ENCODE results near the gene CDC25B. TPM values are rescaled to one million over a fixed set of nuclear protein-coding genes. Genes with fewer than 3 reads are reported as not detected.
A peak's percentile ranks its signal among the peaks of the same experiment; 100 is the strongest.

The CDC25B gene
- total and polyA plus RNA-seq, 10 of the 15 experiments (the other 5 are each of a cell fraction or from before 2014, with no cell fraction given), result 4.6 to 58.8 (median 24.6) TPM

DNA sequence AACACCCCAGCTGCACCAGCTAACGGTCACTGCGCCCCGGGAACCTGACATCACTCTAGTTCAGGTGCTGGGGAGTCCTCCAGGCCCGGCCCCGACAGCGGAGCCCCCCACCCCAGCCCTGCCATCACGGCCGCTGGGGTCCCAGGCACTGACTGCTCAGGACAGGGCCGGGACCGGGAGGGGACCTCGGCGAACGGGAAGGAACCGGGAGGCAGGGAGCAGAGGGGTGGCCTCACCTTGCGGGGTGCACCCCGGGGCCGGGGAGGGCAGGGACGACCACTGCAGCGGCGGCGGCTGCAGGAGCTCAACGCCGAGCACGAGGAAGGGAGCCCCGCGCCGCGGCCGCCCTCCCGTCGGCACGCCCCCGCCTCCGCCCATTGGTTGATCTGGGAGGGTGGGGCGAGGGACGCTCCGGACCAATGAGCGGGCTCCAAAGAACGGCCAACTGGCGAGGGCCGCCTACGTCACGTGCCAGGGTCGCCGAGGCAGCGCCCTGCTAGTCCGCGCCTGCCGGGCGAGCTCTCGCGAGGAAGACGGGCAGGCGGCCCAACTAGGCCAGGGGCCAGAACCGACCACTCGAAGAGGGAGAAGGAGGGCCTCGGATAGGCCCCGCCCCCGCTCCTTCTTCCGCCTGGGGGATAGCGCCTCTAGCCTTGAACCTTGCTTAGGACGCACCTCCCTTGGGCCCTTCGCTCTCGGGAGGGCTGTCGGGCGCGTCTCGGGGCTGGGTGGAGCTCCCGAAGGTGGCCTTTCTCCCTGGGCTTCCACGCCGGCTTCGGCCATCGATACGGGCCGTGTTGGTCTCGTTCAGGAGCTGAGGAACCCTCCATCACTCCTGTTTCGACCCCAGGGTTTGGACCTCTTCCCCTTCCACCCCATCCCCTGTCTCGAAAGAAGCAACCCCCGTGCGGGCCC lies 28.4 kb upstream of the CDC25B start, which contains the start of gene ADISSP (continued):
- no peak for TF ChIP-seq CUX1 (IDR thresholded peaks at IDR 0.05; ENCODE audit: insufficient replicate concordance, low read depth, low read length)
- peak; percentile 84 for TF ChIP-seq POLR2A (IDR thresholded peaks at IDR 0.05; ENCODE audit: low read depth, low read length)
- TF ChIP-seq SIX5 (IDR thresholded peaks at IDR 0.05; ENCODE audit: low read depth, low read length, severe bottlenecking), result peak; percentile 30
- TF ChIP-seq FOXM1 (IDR thresholded peaks at IDR 0.05; ENCODE audit: low read depth, low read length), result no peak
- 0 out of 2 replicates have a peak, but pooled peaks have one; percentile 26 for TF ChIP-seq ZBTB40 (IDR thresholded peaks at IDR 0.05; ENCODE audit: borderline replicate concordance)
- TF ChIP-seq, protein P1, sequence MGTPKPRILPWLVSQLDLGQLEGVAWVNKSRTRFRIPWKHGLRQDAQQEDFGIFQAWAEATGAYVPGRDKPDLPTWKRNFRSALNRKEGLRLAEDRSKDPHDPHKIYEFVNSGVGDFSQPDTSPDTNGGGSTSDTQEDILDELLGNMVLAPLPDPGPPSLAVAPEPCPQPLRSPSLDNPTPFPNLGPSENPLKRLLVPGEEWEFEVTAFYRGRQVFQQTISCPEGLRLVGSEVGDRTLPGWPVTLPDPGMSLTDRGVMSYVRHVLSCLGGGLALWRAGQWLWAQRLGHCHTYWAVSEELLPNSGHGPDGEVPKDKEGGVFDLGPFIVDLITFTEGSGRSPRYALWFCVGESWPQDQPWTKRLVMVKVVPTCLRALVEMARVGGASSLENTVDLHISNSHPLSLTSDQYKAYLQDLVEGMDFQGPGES (IDR thresholded peaks at IDR 0.05), result 0 out of 2 replicates have a peak, but pooled peaks have one; percentile 21
- no peak for TF ChIP-seq RBBP5 (conservative IDR thresholded peaks at IDR 0.05)
- peak; percentile 48; the same call in 1 of the 2 replicates for TF ChIP-seq CREB1 (IDR thresholded peaks at IDR 0.05; ENCODE audit: low read depth)
- no peak for TF ChIP-seq IRF4 (IDR thresholded peaks at IDR 0.05; ENCODE audit: low read depth, low read length)
- no peak for TF ChIP-seq ZNF622 (IDR thresholded peaks at IDR 0.05)
- TF ChIP-seq MXI1 (IDR thresholded peaks at IDR 0.05; ENCODE audit: low read depth, low read length), result peak; percentile 87
- TF ChIP-seq CBX3 (IDR thresholded peaks at IDR 0.05; ENCODE audit: borderline replicate concordance, low read depth), result no peak
- TF ChIP-seq SREBF1 (IDR thresholded peaks at IDR 0.05; ENCODE audit: low read length), result no peak
- TF ChIP-seq STAT1 (conservative IDR thresholded peaks at IDR 0.05), result peak; percentile 36; the same call in 1 of the 2 replicates
- no peak; the same call in 1 of the 2 replicates for TF ChIP-seq CREM (IDR thresholded peaks at IDR 0.05; ENCODE audit: low read depth)
- no peak for TF ChIP-seq RELA (IDR thresholded peaks at IDR 0.05; ENCODE audit: borderline replicate concordance, partially characterized antibody)
- no peak for TF ChIP-seq IKZF1 (conservative IDR thresholded peaks at IDR 0.05)
- 0 out of 2 replicates have a peak, but pooled peaks have one; percentile 40 for TF ChIP-seq RB1 (IDR thresholded peaks at IDR 0.05; ENCODE audit: borderline replicate concordance)

Data from GM12878 (cell line).